Measurements from ENCODE around the gene THADA.

Gene THADA

DNA sequence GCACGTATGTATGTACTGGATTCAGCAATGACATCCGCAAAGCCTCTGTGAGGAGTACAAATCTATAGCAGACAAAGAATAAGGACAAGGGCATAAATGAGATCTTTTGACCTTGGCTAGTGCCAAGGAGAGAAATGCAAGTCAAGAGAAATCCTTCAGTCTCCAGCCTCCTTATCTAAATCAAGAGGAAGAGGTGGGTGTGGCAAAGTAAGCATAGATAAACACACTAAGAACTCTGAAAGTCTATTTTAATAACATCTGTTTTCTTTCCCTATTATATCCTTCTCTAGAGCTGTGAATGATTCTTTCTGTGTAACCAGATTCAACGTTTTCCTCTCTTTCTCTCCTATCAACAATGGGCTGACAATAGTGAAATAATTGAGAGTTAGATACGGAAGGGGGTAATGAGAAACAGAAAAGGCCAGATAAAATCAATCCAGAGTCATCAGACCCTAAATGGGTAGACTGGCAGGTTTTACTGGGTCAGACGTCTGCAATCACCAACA is 250.9 kb downstream of the THADA start:
- no peak for DNase-seq

DNA sequence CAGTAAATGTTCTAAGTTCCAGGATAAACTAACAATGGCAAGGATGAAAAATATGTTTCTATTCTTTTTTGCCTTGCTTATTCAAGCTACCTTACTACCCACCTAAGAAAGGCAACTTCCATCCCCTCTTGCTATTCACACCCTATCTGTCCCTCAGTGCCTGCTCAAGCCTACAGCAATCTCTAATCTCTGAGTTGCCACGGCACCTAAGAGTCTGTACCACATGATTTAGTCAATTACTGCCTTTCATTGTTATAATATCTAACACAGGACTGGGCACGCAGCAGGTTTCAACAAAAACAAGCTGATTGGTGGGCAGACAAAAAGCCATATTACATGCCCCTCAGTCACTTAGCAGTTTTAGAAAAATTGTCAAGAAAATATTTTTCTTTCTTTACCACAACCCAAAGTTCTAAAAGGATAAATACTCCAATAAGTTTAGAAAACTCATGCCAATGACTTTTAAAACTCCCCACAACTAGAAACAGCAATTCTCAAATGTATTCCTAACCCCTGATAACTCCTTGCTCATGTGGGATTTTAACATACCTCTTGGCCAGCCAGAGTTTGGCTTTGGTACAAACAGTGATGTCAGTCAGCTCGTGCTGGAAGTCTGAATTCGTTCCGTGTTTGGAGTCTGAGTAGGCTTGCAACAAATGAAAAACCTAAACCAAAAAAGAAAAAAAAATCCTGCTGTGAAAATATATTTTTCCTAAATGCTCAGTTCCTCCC is 252.1 kb downstream of the THADA start:
- DNase-seq, result no peak

DNA sequence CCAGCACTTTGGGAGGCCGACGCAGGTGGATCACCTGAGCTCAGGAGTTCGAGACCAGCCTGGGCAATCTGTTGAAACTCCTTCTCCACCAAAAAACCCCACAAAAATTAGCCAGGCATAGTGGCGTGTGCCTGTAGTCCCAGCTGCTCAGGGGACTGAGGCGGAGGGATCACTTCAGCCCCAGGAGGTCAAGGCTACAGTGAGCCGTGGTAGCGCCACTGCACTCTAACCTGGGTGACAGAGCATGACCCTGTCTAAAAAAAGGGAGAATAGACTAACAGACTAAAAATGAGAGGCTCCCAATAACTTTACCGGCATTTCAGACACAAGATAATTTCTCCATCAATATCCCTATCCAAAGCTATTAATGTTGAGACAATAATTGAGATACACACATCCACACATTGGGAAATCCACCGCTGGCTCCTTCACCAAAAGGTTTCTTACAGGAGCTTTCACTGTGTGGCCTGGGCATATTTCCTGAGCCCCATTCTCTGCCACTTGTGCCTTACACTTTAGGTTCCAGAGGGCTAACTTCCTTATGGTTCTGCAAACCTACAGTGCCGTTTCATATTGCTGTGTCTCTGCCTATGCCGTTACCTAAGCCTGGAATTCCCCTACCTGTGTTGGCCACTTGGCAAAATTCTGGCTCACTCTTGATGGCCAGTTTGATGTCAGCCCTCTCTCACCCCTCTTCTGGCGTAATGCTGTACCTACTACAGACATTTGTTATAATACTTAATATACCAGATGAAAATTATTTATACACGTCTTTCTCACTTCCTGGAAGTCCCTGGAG is 253.7 kb downstream of the THADA start:
- DNase-seq, result no peak

GRCh38 chr2:43340945-43341356 is 254.9 kb downstream of the THADA start:
- DNase-seq, result no peak

DNA sequence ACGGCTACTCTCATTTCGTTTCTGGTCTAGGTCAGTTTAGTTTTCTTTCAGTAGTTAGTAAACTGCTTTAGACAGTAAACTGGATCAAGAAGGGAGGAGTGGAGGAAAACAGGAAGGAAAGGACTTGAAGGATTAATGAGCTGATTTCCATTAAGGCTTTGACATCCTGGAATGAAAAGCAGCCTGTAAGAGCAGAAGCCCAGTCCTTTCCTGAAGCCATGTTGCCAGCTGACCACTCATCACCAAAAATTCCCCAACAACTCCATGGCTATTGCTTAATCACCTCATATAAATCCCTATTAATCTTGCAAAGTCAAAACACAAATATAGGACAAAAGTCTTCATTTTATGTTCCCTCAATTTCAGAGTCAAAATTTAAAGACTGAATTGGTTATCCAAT is 255.8 kb downstream of the THADA start:
- DNase-seq, result no peak

DNA sequence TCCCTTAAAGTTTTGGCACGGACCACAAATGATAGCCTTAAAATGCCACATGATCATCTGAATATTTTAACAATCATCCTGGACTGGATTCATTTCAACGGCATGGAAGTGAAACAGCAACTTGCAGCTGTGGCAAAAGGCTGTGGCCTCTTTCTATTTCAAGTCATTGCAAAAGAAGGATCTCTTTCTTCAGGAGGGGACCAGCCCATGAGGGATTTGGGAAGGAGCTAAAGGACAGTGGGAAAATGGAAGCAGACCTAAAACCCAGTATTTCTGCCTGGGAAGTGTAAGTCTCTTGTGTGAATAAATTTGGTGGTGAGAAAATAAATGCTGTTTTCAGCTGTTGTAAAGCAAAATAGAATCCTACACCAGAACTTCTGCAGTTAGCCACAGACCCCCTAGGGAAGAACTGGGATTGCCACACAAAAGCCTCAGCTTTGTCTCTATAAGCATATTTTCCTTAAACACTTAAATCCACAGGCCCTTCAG is 262.1 kb downstream of the THADA start:
- DNase-seq, result no peak

DNA sequence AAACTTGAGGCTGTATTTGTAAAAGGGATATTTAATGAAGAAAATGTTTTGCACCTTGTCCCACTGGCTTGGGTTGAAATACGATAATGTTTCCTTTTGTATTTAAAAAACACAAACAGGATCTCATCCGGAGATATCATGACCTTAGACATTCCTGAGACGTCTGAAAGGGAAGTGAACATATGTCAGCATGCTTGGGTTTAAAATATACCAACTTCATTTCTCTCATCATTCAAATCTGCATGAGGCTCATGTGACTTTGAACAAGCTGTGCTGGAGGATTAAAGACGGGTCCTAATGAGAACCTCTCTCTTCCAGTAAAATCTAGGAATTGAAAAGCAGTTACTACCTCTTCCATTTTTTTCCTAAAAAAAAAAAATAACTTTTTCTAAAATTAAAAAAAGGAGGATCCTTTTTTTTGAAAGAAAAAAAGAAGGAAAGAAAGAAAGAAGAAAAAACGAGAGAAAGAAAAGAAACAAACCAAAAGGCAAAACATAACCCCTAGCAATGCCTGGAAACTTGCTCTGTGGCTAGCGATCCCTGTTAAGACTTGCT is 262.7 kb downstream of the THADA start:
- DNase-seq, result no peak

- no peak for DNase-seq
These were observed 263.2 kb downstream of the THADA start for GRCh38 chr2:43332653-43333052.

GRCh38 chr2:43331422-43331821 is 264.4 kb downstream of the THADA start:
- DNase-seq, result no peak

DNA sequence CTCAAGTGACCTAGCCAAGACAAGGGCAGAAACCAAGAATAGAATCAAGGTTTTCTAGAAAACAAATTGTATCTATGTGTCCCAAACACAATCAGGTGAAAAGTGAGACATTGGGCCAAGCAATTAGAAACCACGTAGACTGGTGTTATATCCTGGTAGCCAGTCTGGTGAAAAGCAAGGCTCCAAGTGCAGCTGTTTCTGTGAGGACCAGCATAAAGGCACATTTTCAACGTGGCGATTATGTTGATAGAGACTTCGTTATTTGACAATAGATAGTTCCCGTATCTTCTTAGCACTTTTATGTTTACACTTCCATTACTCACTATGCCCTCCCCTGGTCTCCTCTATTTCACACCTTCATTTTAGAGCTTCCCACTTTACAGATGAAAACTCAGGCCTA is 266.2 kb downstream of the THADA start:
- DNase-seq, result no peak

DNA sequence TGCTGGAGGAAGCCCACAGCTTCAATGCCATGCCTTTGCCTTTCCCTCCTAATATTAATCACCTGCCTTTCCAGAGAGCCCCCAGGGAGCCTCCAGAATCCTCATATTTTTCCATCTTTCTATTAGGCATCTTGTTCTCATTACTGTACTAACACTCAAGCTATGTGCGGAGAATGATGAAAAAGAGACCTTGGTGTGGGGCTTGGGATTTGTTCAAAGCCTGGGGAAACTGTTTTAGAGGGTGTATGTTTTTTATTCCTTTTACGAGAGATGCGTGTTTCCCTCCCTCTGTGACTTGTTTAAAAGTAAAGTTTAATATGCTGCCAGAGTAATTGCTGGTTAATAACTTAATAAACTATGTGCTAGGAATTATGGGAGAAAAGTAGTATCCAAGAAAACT is 267.0 kb downstream of the THADA start:
- DNase-seq, result no peak

GRCh38 chr2:43328133-43328532 is 267.7 kb downstream of the THADA start:
- no peak for DNase-seq

DNA sequence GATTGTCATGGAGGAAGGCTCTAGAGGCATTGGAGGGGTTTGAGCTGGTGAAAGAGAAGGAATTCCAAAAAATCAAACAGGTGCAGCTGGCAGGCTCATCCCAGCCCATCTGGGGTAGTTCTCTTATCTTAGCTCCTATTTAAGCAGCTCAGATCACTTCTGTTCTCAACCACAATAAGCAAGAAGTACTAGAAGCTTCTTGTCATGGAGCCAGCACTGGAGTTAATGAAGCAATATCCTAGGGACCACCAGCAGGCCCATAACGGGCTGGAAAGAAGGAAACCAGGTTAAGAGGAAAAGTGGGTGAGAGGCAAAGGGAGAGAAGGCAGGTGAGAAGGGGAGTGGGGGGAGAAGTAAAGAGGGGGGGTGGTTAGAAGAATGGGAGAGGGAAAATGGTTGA is 268.7 kb downstream of the THADA start:
- no peak for DNase-seq

GRCh38 chr2:43326101-43326825 is 269.6 kb downstream of the THADA start:
- no peak for DNase-seq

- DNase-seq, result no peak
These were observed 270.6 kb downstream of the THADA start for GRCh38 chr2:43325107-43325811.

- no peak for DNase-seq
These were observed 271.4 kb downstream of the THADA start for GRCh38 chr2:43324259-43325106.

DNA sequence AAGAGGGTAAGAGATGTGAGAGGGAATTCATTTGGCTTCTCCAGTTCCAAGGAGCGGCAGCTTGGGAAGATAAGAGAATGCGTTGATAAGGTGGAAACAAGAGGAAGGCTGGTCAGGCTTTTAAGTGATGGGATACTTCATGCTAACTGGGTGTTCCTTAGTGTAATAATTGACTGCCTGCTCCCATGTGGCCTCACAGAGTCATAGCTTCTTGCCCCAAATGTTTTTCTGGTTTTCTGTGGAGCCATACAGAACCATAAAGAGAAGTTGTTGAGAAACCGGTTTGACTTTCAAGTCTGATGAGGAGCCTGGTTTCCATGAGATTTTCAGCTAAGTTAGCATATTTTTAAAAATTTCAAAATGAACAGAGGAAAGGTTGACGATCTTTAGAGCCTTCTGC is 272.0 kb downstream of the THADA start:
- no peak for DNase-seq

DNA sequence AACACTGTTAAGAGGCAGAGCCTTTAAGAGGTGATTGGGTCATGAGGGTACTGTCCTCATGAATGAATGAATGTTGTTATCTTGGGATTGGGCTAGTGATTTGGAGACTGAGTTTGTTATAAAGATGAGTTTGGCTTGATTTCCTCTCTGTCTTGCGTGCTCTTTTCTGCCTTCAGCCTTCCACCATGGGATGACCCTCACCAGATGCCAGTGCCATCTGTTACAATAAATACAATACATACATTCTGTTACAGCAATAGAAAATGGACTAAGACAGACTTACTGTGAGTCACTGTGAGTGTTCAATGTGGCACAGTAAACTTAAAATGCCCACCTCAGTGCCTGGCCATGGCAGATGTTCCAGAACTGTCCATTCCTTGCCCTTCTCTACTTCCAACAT is 274.4 kb downstream of the THADA start:
- DNase-seq, result no peak

GRCh38 chr2:43319541-43319940 is 276.3 kb downstream of the THADA start:
- no peak for DNase-seq

DNA sequence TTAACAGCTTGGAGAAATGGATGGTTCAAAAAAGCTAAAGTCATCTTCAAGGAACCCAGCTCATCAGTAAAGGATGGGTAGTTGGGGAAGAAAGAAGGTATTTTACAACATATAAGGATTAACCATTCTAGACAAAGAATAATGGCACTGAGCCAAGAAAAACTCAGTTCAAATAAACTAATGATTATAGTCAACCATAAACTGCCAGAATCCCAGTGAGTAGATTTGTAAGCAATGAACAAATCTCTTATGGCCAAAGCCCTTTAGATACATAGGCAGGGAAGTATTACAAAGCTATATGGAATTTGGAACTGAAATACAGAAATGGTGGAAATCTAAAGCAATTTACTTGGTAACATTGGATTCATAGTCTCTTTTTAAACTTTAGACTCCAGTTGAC is 277.0 kb downstream of the THADA start:
- no peak for DNase-seq

- no peak for DNase-seq
These were observed 278.2 kb downstream of the THADA start for GRCh38 chr2:43317680-43318079.

All from central memory CD4-positive, alpha-beta T cell (primary cell).